ENCODE results near the gene HCK. TPM values are rescaled to one million over a fixed set of nuclear protein-coding genes. Genes with fewer than 3 reads are reported as not detected.

HCK gene
- total RNA-seq, 2 experiments from 2014 or later, result 0.67 to 1.0 TPM

GRCh38 chr20:32128167-32128566, 76.1 kb downstream of the HCK start:
- H3K27me3 Mint-ChIP-seq, result no peaks in the 10 kb centered on the region
- H3K4me3 Mint-ChIP-seq, result no peak overlapping the region
- H3K9me3 Mint-ChIP-seq, result no peaks in the 10 kb centered on the region
- H3K27ac Mint-ChIP-seq, result no peak overlapping the region
- CTCF ChIA-PET, result interaction anchor here (2.0 kb wide), 1 partner anchor 10 kb away, joined by 4 read pairs; no protein-coding TSS in a partner anchor
- peaks cover 43% of the 10 kb centered on the region for H3K36me3 Mint-ChIP-seq (ENCODE audit: low read depth)
- POLR2A ChIA-PET, result no interaction called here
- intact Hi-C loops (cut with DNase I, micrococcal nuclease), result no loop called here
- H3K9me3 ChIP-seq (ENCODE audit: control insufficient read depth in 1 of 2, insufficient read depth in 1 of 2, low read length in 2 of 2), result no peaks in the 10 kb centered on the region
- TF ChIP-seq, protein P1, sequence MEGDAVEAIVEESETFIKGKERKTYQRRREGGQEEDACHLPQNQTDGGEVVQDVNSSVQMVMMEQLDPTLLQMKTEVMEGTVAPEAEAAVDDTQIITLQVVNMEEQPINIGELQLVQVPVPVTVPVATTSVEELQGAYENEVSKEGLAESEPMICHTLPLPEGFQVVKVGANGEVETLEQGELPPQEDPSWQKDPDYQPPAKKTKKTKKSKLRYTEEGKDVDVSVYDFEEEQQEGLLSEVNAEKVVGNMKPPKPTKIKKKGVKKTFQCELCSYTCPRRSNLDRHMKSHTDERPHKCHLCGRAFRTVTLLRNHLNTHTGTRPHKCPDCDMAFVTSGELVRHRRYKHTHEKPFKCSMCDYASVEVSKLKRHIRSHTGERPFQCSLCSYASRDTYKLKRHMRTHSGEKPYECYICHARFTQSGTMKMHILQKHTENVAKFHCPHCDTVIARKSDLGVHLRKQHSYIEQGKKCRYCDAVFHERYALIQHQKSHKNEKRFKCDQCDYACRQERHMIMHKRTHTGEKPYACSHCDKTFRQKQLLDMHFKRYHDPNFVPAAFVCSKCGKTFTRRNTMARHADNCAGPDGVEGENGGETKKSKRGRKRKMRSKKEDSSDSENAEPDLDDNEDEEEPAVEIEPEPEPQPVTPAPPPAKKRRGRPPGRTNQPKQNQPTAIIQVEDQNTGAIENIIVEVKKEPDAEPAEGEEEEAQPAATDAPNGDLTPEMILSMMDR (IDR thresholded peaks at IDR 0.05), result no peak
- H3K4me1 Mint-ChIP-seq (ENCODE audit: low read depth), result peaks cover 29% of the 10 kb centered on the region
- H3K27me3 ChIP-seq (ENCODE audit: control insufficient read depth in 1 of 2, insufficient read depth in 2 of 2, low read length in 2 of 2), result no peaks in the 10 kb centered on the region
- no peak overlapping the region for H3K27ac ChIP-seq (ENCODE audit: low read depth in 1 of 2, low read length in 2 of 2)
- H3K4me1 ChIP-seq (ENCODE audit: insufficient read depth, low read length), result no peaks in the 10 kb centered on the region
- no peak for DNase-seq
- no peak overlapping the region for H3K4me3 ChIP-seq (ENCODE audit: low read length)
- ATAC-seq (ENCODE audit: poor library complexity), result no peak
- peaks cover 17% of the 10 kb centered on the region for H3K36me3 ChIP-seq (ENCODE audit: insufficient read depth, low read length)

DNA sequence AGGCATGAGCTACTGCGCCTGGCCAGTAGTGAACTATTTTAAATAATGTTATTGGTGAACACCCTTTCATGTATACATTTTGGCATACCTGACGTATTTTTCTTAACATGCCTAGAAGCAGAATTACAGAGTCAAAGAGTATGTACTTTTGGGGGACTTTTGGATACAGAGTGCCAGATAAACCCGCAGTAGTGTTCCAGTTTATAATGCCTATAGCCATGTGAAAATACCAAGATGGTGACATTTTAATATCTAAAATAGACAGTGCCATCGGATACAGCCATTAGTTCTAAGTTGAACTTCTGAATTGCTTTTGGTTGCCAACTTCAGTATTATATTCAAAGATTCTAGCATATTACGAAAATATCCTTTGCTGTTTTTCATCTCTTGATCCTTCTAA, 77.8 kb downstream of the HCK start:
- ATAC-seq (ENCODE audit: poor library complexity), result no peak
- no peak for DNase-seq
- peaks cover 42% of the 10 kb centered on the region for H3K36me3 Mint-ChIP-seq (ENCODE audit: low read depth)
- Histone ChIP-seq H3K4me1 (ENCODE audit: insufficient read depth, low read length) (no peaks in the 10 kb centered on the region), H3K4me3 (ENCODE audit: low read length) (no peak overlapping the region), H3K36me3 (ENCODE audit: insufficient read depth, low read length) (peaks cover 21% of the 10 kb centered on the region), H3K9me3 (ENCODE audit: control insufficient read depth in 1 of 2, insufficient read depth in 1 of 2, low read length in 2 of 2) (no peaks in the 10 kb centered on the region), H3K27me3 (ENCODE audit: control insufficient read depth in 1 of 2, insufficient read depth in 2 of 2, low read length in 2 of 2) (no peaks in the 10 kb centered on the region), H3K27ac (ENCODE audit: low read depth in 1 of 2, low read length in 2 of 2) (no peak overlapping the region)
- H3K4me3 Mint-ChIP-seq, result no peak overlapping the region
- TF ChIP-seq, protein P1 (IDR thresholded peaks at IDR 0.05), result no peak
- no peak overlapping the region for H3K27ac Mint-ChIP-seq
- H3K9me3 Mint-ChIP-seq, result no peaks in the 10 kb centered on the region
- CTCF ChIA-PET, result no interaction called here
- intact Hi-C loops (cut with DNase I, micrococcal nuclease), result no loop called here
- H3K4me1 Mint-ChIP-seq (ENCODE audit: low read depth), result peaks cover 29% of the 10 kb centered on the region
- H3K27me3 Mint-ChIP-seq, result no peaks in the 10 kb centered on the region
- POLR2A ChIA-PET, result no interaction called here

DNA sequence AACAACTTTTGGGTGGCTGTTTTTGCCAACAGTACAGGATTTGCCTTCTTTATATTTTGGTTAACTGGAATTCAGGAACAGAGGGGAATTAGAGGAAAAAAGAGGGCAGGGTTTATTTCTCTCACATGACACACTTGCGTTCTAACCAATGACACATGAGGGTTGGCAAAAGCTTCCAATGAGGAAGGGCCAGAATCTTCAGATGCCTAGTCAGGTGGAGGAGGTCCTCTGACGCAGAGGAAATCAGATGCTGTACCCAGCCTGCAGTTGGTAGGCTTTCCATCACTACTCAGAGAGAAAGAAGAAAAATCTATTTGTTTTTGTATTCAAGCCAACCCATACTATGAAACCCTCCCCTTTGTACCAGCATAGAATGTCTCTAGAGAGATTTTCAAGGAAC, 78.3 kb downstream of the HCK start:
- CTCF ChIA-PET, result no interaction called here

More for the DNA sequence above, 78.3 kb downstream of the HCK start:
- no peak overlapping the region for H3K4me3 Mint-ChIP-seq
- Histone ChIP-seq H3K9me3 (ENCODE audit: control insufficient read depth in 1 of 2, insufficient read depth in 1 of 2, low read length in 2 of 2) (no peaks in the 10 kb centered on the region), H3K36me3 (ENCODE audit: insufficient read depth, low read length) (peaks cover 16% of the 10 kb centered on the region), H3K27me3 (ENCODE audit: control insufficient read depth in 1 of 2, insufficient read depth in 2 of 2, low read length in 2 of 2) (no peaks in the 10 kb centered on the region), H3K4me1 (ENCODE audit: insufficient read depth, low read length) (no peaks in the 10 kb centered on the region), H3K4me3 (ENCODE audit: low read length) (no peak overlapping the region), H3K27ac (ENCODE audit: low read depth in 1 of 2, low read length in 2 of 2) (no peak overlapping the region)
- H3K27me3 Mint-ChIP-seq, result no peaks in the 10 kb centered on the region
- DNase-seq (no peak), ATAC-seq (ENCODE audit: poor library complexity) (no peak)
- peaks cover 29% of the 10 kb centered on the region for H3K4me1 Mint-ChIP-seq (ENCODE audit: low read depth)
- POLR2A ChIA-PET, result no interaction called here
- TF ChIP-seq, protein P1 (IDR thresholded peaks at IDR 0.05), result no peak
- H3K36me3 Mint-ChIP-seq (ENCODE audit: low read depth), result peaks cover 44% of the 10 kb centered on the region
- H3K9me3 Mint-ChIP-seq, result no peaks in the 10 kb centered on the region
- H3K27ac Mint-ChIP-seq, result no peak overlapping the region
- intact Hi-C loops (cut with DNase I, micrococcal nuclease), result no loop called here

Data from CD4-positive, alpha-beta T cell (primary cell).